Measurements from ENCODE around the gene ZNF564. TPM values are rescaled to one million over a fixed set of nuclear protein-coding genes. Genes with fewer than 3 reads are reported as not detected.

Gene ZNF564
- total and polyA plus RNA-seq, 2 of the 13 experiments (the other 11 are each of a cell fraction or from before 2014, with no cell fraction given) = 2.3 to 11.1 TPM

GRCh38 chr19:12485571-12485970 lies 65.7 kb downstream of the ZNF564 start (continued):
- TF ChIP-seq ZNF280D (CRISPR knock-in tag; IDR thresholded peaks at IDR 0.05) (no peak), SOX5 (CRISPR knock-in tag; IDR thresholded peaks at IDR 0.05; ENCODE audit: borderline replicate concordance) (peak; percentile 29; the same call in 1 of the 2 replicates), ZNF580 (CRISPR knock-in tag; IDR thresholded peaks at IDR 0.05; ENCODE audit: borderline replicate concordance, low read depth) (no peak), TEAD3 (CRISPR knock-in tag; optimal IDR thresholded peaks at IDR 0.05; ENCODE audit: borderline replicate concordance) (peak; percentile 71), THRA (CRISPR knock-in tag; IDR thresholded peaks at IDR 0.05; ENCODE audit: borderline replicate concordance) (no peak), ZNF574 (CRISPR knock-in tag; IDR thresholded peaks at IDR 0.05) (no peak)
